GM23338 (cell line): ENCODE measurements around the gene NKD1. TPM values are rescaled to one million over a fixed set of nuclear protein-coding genes. Genes with fewer than 3 reads are reported as not detected.

Experiments used
- ATAC-seq: fragments of 200-7000 bp; cut with Tn5 transposase; 3 replicates; pipeline ENCODE4 v1.9.1; 2020
- DNase-seq: peaks from one replicate; pipeline ENCODE4 v3.0.0-alpha.2; 2015; ENCODE audit warnings: low spot score
- H2AFZ ChIP-seq: fragments of 200-600 bp; sonication (generic); 2 replicates; pipeline ENCODE4 v1.8.0; 2016; ENCODE audit warnings: antibody characterized with exemption, mild to moderate bottlenecking, moderate library complexity
- H3F3A ChIP-seq: fragments of 200-600 bp; sonication (generic); replicated peaks from 2 replicates; pipeline ENCODE4 v1.8.0; 2017; ENCODE audit warnings: antibody characterized with exemption, mixed run types, low read depth
- H3K27ac ChIP-seq: fragments of 200-600 bp; sonication (generic); 2 replicates; pipeline ENCODE4 v1.6.1; 2016; ENCODE audit warnings: low read depth
- H3K27me3 ChIP-seq: fragments of 200-600 bp; sonication (generic); 2 replicates; pipeline ENCODE4 v1.8.0; 2016; ENCODE audit warnings: mild to moderate bottlenecking, mixed run types, moderate library complexity; ENCODE audit not compliant: insufficient read depth
- H3K36me3 ChIP-seq: fragments of 200-600 bp; sonication (generic); 2 replicates; pipeline ENCODE4 v1.8.0; 2016; ENCODE audit warnings: mild to moderate bottlenecking; ENCODE audit not compliant: insufficient read depth
- H3K4me1 ChIP-seq: fragments of 200-600 bp; sonication (generic); 2 replicates; pipeline ENCODE4 v1.8.0; 2016; ENCODE audit warnings: mild to moderate bottlenecking, moderate library complexity; ENCODE audit not compliant: insufficient read depth
- H3K4me2 ChIP-seq: fragments of 200-600 bp; sonication (generic); 2 replicates; pipeline ENCODE4 v1.7.1; 2017; ENCODE audit warnings: mixed run types
- H3K4me3 ChIP-seq: fragments of 200-600 bp; sonication (generic); 2 replicates; pipeline ENCODE4 v1.6.1; 2016; ENCODE audit warnings: mixed run types
- H3K79me2 ChIP-seq: fragments of 200-600 bp; sonication (generic); replicated peaks from 2 replicates; pipeline ENCODE4 v1.8.0; 2017; ENCODE audit warnings: mild to moderate bottlenecking; ENCODE audit not compliant: insufficient read depth
- H3K9me2 ChIP-seq: fragments of 200-600 bp; sonication (generic); 2 replicates; pipeline ENCODE4 v1.8.0; 2017; ENCODE audit not compliant: insufficient read depth
- H4K20me1 ChIP-seq: fragments of 200-600 bp; sonication (generic); replicated peaks from 2 replicates; pipeline ENCODE4 v1.8.0; 2017; ENCODE audit warnings: mild to moderate bottlenecking; ENCODE audit not compliant: insufficient read depth
- H3K27ac Mint-ChIP-seq: 2 replicates; pipeline ENCODE4 v1.8.0; 2020; ENCODE audit warnings: inconsistent platforms, mild to moderate bottlenecking, moderate library complexity, mixed read lengths
- H3K27me3 Mint-ChIP-seq: 3 replicates; pipeline ENCODE4 v1.8.0; 2022; ENCODE audit warnings: low read depth, mild to moderate bottlenecking, moderate library complexity, mixed read lengths, inconsistent platforms; ENCODE audit not compliant: insufficient read depth, poor library complexity
- H3K36me3 Mint-ChIP-seq: 3 replicates; pipeline ENCODE4 v1.8.0; 2021; ENCODE audit warnings: low read depth, mild to moderate bottlenecking, inconsistent platforms, moderate library complexity, mixed read lengths
- H3K4me1 Mint-ChIP-seq: 3 replicates; pipeline ENCODE4 v1.8.0; 2020; ENCODE audit warnings: mild to moderate bottlenecking, inconsistent platforms, mixed read lengths
- H3K4me3 Mint-ChIP-seq: 3 replicates; pipeline ENCODE4 v1.8.0; 2021; ENCODE audit warnings: moderate library complexity, mild to moderate bottlenecking, inconsistent platforms, mixed read lengths
- H3K9me3 Mint-ChIP-seq: 3 replicates; pipeline ENCODE4 v1.8.0; 2020; ENCODE audit warnings: moderate library complexity, mild to moderate bottlenecking, inconsistent platforms, mixed read lengths
- CREB1 ChIP-seq: fragments of 250-450 bp; sonication (Bioruptor Pico); IDR thresholded peaks from 2 replicates; pipeline ENCODE4 v1.5.0; 2020; ENCODE audit warnings: low read depth, mild to moderate bottlenecking, moderate library complexity
- CTCF ChIP-seq, 2 experiments: fragments of 200-600 bp in 1 of 2; sonication (generic) in 1 of 2; conservative IDR thresholded peaks; 2 replicates each; pipeline versions ENCODE4 v1.5.1 to v1.6.1; 2016 to 2017; ENCODE audit warnings: antibody characterized with exemption in 2 of 2, low read depth in 2 of 2, mild to moderate bottlenecking in 2 of 2, moderate library complexity in 1 of 2
- ETS1 ChIP-seq: IDR thresholded peaks from 2 replicates; pipeline ENCODE4 v1.6.1; 2016; ENCODE audit warnings: antibody characterized with exemption
- EZH2 ChIP-seq: fragments of 200-600 bp; sonication (generic); IDR thresholded peaks from one replicate; pipeline ENCODE4 v1.8.0; 2017; ENCODE audit warnings: antibody characterized with exemption, mild to moderate bottlenecking, low read depth; ENCODE audit not compliant: unreplicated experiment
- EZH2phosphoT487 ChIP-seq: fragments of 200-600 bp; sonication (generic); IDR thresholded peaks from one replicate; pipeline ENCODE4 v1.8.1; 2018; ENCODE audit warnings: antibody characterized with exemption; ENCODE audit not compliant: unreplicated experiment
- JUNB ChIP-seq: IDR thresholded peaks from one replicate; pipeline ENCODE4 v1.6.1; 2016; ENCODE audit warnings: antibody characterized with exemption; ENCODE audit not compliant: unreplicated experiment
- NANOG ChIP-seq: IDR thresholded peaks from 2 replicates; pipeline ENCODE4 v1.6.1; 2016; ENCODE audit warnings: antibody characterized with exemption, borderline replicate concordance
- POLR2AphosphoS5 ChIP-seq: IDR thresholded peaks from 2 replicates; pipeline ENCODE4 v1.6.1; 2016; ENCODE audit warnings: antibody characterized with exemption, low read depth
- REST ChIP-seq: IDR thresholded peaks from one replicate; pipeline ENCODE4 v1.6.1; 2018; ENCODE audit warnings: antibody characterized with exemption; ENCODE audit not compliant: unreplicated experiment
- STAT1 ChIP-seq: IDR thresholded peaks from one replicate; pipeline ENCODE4 v1.6.1; 2016; ENCODE audit warnings: antibody characterized with exemption; ENCODE audit not compliant: unreplicated experiment
- ZNF114 ChIP-seq: fragments of 250-450 bp; sonication (Bioruptor Pico); IDR thresholded peaks from 2 replicates; pipeline ENCODE4 v1.5.0; 2020; ENCODE audit warnings: mild to moderate bottlenecking, moderate library complexity
- ZNF331 ChIP-seq: fragments of 250-450 bp; sonication (Bioruptor Pico); IDR thresholded peaks from 2 replicates; pipeline ENCODE4 v1.5.0; 2020; ENCODE audit warnings: low read depth, mild to moderate bottlenecking, moderate library complexity
- polyA plus RNA-seq: library from polyadenylated mRNA; unstranded; fragments of >200 nt; fragmentation: Nextera tagmentation; extraction: Ambion mirVana; gene quantifications from 2 replicates; pipeline ENCODE4 v1.2.1, GENCODE V29; 2016
- total RNA-seq: library from RNA; depleted of rRNA; stranded (reverse); fragments of >200 nt; shearing (Covaris generic); gene quantifications from 2 replicates; pipeline ENCODE4 v1.2.3, GENCODE V29; 2014
- TF ChIP-seq, protein P1 (sequence below): fragments of 250-450 bp; sonication (Bioruptor Pico); IDR thresholded peaks from 2 replicates; pipeline ENCODE4 v1.5.0; 2020; ENCODE audit warnings: mild to moderate bottlenecking, moderate library complexity

Gene NKD1
- total and polyA plus RNA-seq, 2 experiments from 2014 or later, result 2.1 to 2.3 TPM

- H3K27me3 ChIP-seq, result peaks cover 22% of the 10 kb centered on the region
- H3K79me2 ChIP-seq, result no peaks in the 10 kb centered on the region
- no peak overlapping the region for H3K4me2 ChIP-seq
- no peaks in the 10 kb centered on the region for H3K4me1 ChIP-seq
- DNase-seq (no peak), ATAC-seq (no peak)
- no peak overlapping the region for H2AFZ ChIP-seq
- Mint-ChIP-seq H3K27me3 (peaks cover 19% of the 10 kb centered on the region), H3K4me3 (no peak overlapping the region), H3K27ac (no peak overlapping the region), H3K36me3 (peaks cover 8% of the 10 kb centered on the region; the same call in 2 of the 3 replicates), H3K4me1 (peaks cover 5% of the 10 kb centered on the region; the same call in 2 of the 3 replicates), H3K9me3 (peaks cover 9% of the 10 kb centered on the region)
- no peak overlapping the region for H3K4me3 ChIP-seq
- H3K9me2 ChIP-seq, result no peaks in the 10 kb centered on the region
- TF ChIP-seq CREB1, result no peak
- TF ChIP-seq STAT1, result no peak
- no peak for TF ChIP-seq ZNF114 (CRISPR knock-in tag)
- TF ChIP-seq ETS1, result no peak
- TF ChIP-seq NANOG, result no peak
- TF ChIP-seq CTCF (conservative IDR thresholded peaks at IDR 0.05; ENCODE audit: low read depth in 2 of 2), result no peak
- no peak for TF ChIP-seq EZH2phosphoT487
- TF ChIP-seq REST, result no peak
- no peak for TF ChIP-seq POLR2AphosphoS5
- no peak for TF ChIP-seq EZH2
- TF ChIP-seq JUNB, result no peak
- no peak for TF ChIP-seq ZNF331 (CRISPR knock-in tag)
- TF ChIP-seq, protein P1, sequence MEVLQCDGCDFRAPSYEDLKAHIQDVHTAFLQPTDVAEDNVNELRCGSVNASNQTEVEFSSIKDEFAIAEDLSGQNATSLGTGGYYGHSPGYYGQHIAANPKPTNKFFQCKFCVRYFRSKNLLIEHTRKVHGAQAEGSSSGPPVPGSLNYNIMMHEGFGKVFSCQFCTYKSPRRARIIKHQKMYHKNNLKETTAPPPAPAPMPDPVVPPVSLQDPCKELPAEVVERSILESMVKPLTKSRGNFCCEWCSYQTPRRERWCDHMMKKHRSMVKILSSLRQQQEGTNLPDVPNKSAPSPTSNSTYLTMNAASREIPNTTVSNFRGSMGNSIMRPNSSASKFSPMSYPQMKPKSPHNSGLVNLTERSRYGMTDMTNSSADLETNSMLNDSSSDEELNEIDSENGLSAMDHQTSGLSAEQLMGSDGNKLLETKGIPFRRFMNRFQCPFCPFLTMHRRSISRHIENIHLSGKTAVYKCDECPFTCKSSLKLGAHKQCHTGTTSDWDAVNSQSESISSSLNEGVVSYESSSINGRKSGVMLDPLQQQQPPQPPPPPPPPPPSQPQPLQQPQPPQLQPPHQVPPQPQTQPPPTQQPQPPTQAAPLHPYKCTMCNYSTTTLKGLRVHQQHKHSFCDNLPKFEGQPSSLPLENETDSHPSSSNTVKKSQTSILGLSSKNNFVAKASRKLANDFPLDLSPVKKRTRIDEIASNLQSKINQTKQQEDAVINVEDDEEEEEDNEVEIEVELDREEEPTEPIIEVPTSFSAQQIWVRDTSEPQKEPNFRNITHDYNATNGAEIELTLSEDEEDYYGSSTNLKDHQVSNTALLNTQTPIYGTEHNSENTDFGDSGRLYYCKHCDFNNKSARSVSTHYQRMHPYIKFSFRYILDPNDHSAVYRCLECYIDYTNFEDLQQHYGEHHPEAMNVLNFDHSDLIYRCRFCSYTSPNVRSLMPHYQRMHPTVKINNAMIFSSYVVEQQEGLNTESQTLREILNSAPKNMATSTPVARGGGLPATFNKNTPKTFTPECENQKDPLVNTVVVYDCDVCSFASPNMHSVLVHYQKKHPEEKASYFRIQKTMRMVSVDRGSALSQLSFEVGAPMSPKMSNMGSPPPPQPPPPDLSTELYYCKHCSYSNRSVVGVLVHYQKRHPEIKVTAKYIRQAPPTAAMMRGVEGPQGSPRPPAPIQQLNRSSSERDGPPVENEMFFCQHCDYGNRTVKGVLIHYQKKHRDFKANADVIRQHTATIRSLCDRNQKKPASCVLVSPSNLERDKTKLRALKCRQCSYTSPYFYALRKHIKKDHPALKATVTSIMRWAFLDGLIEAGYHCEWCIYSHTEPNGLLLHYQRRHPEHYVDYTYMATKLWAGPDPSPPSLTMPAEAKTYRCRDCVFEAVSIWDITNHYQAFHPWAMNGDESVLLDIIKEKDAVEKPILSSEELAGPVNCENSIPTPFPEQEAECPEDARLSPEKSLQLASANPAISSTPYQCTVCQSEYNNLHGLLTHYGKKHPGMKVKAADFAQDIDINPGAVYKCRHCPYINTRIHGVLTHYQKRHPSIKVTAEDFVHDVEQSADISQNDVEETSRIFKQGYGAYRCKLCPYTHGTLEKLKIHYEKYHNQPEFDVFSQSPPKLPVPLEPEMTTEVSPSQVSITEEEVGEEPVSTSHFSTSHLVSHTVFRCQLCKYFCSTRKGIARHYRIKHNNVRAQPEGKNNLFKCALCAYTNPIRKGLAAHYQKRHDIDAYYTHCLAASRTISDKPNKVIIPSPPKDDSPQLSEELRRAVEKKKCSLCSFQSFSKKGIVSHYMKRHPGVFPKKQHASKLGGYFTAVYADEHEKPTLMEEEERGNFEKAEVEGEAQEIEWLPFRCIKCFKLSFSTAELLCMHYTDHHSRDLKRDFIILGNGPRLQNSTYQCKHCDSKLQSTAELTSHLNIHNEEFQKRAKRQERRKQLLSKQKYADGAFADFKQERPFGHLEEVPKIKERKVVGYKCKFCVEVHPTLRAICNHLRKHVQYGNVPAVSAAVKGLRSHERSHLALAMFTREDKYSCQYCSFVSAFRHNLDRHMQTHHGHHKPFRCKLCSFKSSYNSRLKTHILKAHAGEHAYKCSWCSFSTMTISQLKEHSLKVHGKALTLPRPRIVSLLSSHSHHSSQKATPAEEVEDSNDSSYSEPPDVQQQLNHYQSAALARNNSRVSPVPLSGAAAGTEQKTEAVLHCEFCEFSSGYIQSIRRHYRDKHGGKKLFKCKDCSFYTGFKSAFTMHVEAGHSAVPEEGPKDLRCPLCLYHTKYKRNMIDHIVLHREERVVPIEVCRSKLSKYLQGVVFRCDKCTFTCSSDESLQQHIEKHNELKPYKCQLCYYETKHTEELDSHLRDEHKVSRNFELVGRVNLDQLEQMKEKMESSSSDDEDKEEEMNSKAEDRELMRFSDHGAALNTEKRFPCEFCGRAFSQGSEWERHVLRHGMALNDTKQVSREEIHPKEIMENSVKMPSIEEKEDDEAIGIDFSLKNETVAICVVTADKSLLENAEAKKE (CRISPR knock-in tag), result no peak
- no peaks in the 10 kb centered on the region for H3F3A ChIP-seq
- peaks cover 4% of the 10 kb centered on the region; the same call in 1 of the 2 replicates for H4K20me1 ChIP-seq
- H3K36me3 ChIP-seq, result no peaks in the 10 kb centered on the region
- H3K27ac ChIP-seq, result no peak overlapping the region
Measured at GRCh38 chr16:50553731-50554360, 5.7 kb downstream of the NKD1 start.
